ENCODE results near the gene IMPDH2. TPM values are rescaled to one million over a fixed set of nuclear protein-coding genes. Genes with fewer than 3 reads are reported as not detected.

Gene IMPDH2
- total RNA-seq, result 293 and 325 TPM in 2 replicates

DNA sequence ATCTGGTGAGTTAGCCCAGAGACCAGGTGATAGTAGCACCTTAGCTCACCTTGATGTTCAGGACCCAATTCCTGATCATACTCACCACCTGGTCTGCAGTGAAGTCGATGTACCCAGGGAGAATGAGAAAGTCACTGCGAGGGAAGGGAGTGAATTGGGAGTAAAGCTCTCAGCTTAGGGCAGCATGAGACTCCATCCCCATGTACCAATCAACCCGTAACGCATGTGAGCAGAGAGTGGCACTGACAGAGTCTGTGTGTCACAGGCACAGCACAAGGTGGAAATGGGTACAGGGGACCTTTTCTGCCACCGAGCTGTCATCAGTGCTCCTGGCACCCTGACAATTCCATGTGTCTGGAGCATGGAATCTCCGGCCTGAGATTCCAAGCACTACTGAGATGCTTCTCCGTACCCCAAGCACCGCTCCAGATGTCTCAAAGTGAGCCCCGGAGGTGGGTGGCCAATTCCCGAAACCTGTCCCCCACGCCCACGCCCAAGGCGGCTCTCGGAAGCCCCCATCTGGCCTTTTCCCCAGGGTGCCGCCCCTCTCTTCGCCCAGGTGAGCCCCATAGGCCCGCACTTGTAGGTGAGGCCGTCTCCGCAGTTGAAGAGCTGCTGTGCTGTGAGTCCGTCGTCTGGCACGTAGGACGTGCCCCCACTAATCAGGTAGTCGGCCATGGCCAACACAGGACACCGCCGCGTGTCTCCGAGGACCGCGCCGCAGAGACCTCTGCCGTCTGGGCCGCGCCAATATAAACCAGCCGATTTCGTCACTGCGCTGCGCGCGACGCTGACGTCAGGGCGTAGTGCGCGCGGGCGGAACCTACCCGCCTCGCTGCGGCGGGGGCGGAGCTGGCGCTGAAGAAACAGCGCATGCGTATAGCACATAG is at the start of gene IMPDH2:
Gene IMPDH2 (minus strand): TSS at position 726 of the 890 bp plus-strand sequence. CDS start 48 bp downstream, at position 678.

DNA sequence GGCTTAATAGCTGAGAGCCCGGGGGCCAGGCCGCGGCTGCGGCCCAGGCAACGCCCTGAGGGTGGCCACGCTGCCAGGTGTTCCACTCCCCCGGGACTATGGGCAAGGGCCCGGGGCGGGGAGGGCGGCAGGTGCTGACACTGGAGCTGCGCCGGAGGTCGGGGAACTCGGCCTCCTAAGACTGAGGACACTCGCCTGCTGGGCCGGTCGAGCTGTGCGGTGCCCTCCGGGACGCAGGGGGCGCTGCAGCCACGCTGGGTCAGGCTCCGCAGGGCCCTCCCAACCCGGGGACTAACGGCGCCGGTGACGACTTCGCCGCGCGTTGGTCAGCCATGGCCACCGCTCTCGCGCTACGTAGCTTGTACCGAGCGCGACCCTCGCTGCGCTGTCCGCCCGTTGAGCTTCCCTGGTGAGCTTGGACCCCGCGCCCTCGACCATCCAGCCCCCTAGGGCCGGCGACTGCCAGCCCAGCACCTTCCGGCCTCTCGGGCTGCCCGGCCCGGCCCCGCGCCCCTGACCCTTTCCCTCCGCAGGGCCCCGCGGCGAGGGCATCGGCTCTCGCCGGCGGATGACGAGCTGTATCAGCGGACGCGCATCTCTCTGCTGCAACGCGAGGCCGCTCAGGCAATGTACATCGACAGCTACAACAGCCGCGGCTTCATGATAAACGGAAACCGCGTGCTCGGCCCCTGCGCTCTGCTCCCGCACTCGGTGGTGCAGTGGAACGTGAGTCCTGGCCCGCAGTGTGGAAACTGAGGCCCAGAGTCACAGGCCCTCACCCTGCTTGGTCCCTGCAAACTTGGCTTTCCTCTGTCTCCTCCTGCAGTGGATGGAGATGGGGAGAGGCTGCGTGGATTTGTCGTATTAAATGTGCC is 7.1 kb downstream of the IMPDH2 start, which contains the start of gene NDUFAF3:
Gene NDUFAF3 (plus strand): TSS at position 309 of the 875 bp plus-strand sequence. CDS start 24 bp downstream, at position 333.

DNA sequence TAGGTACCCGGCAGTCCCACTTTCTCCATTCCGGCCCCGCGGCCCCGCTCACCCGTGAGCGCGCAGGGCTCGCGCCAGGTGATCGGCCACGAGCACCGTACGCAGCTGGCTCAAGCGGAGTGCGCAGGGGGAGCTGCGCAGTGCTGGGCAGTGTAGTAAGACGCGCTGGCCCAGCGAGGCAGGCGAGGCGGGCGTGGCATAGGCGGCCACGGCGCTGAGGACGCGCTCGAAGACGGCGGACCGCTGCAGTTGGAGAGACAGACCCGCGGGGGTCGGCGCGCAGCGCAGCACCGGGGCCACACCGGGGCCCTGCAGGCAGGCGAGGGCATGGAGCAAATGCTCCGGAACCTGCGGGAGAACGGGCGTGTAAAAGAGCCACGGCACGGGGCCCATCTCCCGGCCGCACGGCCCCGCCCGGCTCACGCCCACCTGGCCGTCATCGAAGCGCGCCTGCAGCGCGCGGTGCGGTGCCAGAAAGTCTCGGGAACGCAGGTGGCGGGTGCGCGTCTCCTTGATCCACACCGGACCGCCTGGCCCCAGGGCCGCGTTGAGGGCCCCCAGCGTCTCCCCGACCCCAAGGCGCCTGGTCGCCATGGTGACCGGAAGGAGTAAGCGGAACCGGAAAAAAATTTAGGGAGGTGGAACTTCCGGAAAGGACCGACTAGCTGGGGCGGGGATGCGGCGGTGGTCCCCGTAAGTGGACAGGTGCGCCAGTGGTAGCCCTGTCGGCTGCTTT is 11.1 kb downstream of the IMPDH2 start, which contains the start of gene DALRD3:
Gene DALRD3 (minus strand): TSS at position 610 of the 736 bp plus-strand sequence. CDS start 16 bp downstream, at position 594.

DNA sequence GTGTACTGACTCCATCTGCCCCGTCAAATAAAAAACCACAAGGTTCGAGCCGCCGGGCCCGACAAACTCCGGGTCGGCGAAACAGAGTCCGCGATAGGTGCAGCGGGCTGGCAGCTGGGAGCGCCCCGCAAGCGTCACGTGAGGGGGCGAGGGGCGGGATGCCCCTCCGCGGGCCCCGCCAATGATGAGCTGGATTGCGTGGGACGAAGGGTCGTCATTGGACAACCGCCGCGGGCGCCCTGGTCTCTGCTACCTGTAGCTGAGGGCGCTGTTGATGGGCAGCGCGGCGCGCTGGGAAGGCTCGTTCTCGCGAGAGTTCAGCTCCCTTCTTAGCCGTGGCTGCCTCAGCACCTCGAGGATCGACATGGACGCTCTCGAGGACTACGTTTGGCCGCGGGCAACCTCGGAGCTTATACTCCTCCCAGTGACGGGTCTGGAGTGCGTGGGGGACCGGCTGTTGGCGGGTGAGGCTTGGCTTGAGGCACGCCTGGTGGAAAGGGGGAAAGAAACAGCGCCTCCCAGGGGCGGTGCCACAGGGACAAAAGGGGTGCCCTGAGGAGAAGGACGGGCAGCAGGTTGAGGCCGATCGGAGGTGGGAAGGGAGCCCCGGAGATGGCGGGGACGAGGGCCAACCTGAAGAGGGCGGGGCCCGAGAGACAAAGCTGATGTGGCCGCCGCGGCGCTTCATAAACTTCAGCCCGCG is 22.0 kb downstream of the IMPDH2 start, which contains the start of gene WDR6:
Gene WDR6 (plus strand): TSS at position 324 of the 703 bp plus-strand sequence. CDS start 41 bp downstream, at position 365.

DNA sequence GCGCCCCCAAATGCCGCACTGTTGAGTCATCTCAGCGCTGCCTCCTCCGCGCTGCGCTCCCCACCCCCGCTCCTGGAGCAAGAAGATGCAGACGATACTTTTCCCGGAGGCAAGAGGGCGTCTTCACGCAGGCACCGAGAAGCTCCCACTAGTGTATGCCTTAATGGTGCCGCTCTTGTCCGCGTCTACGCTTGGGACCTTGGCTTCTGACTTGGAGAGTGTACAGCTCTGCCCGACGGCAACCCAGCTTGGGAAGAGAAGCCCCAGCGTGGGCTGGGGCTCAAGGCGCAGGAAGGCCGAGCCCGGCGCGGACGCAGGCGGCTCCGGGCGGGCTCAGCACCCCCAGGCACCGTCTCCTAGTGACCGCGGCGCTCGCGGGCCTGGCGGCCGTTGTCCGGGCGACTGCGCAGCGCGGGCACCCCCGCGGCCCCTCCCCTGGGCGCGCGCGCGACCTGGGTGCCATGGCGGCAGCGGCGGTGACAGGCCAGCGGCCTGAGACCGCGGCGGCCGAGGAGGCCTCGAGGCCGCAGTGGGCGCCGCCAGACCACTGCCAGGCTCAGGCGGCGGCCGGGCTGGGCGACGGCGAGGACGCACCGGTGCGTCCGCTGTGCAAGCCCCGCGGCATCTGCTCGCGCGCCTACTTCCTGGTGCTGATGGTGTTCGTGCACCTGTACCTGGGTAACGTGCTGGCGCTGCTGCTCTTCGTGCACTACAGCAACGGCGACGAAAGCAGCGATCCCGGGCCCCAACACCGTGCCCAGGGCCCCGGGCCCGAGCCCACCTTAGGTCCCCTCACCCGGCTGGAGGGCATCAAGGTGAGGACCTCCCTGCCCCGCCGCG is 39.2 kb downstream of the IMPDH2 start, which contains the start of gene P4HTM:
Gene P4HTM (plus strand): TSS at position 446 of the 840 bp plus-strand sequence. CDS start 16 bp downstream, at position 462.

Other genes starting within 250 kb of the IMPDH2 start
- 28.5 and 34.7 TPM in 2 replicates for gene PRKAR2A, start 181.5 kb downstream of the IMPDH2 start, total RNA-seq
- 24.8 and 28.2 TPM in 2 replicates for gene SLC25A20, start 130.5 kb downstream of the IMPDH2 start, total RNA-seq
- 55.4 and 59.5 TPM in 2 replicates for gene ARIH2, start 110.6 kb downstream of the IMPDH2 start, total RNA-seq
- 18.6 and 45.3 TPM in 2 replicates for gene P4HTM, start 39.2 kb downstream of the IMPDH2 start, total RNA-seq
- 65.4 and 78.0 TPM in 2 replicates for gene WDR6, start 22.0 kb downstream of the IMPDH2 start, total RNA-seq
- 73.7 and 76.4 TPM in 2 replicates for gene DALRD3, start 10.8 kb downstream of the IMPDH2 start, total RNA-seq
- 157 and 201 TPM in 2 replicates for gene NDUFAF3, start 7.3 kb downstream of the IMPDH2 start, total RNA-seq
- gene QRICH1, start 64.7 kb upstream of the IMPDH2 start, total RNA-seq, result 59.0 and 107 TPM in 2 replicates
- 328 and 334 TPM in 2 replicates for gene QARS1, start 75.4 kb upstream of the IMPDH2 start, total RNA-seq
- 44.8 and 47.3 TPM in 2 replicates for gene USP19, start 91.4 kb upstream of the IMPDH2 start, total RNA-seq
- 358 and 359 TPM in 2 replicates for gene LAMB2, start 103.7 kb upstream of the IMPDH2 start, total RNA-seq
- gene CCDC71, start 136.9 kb upstream of the IMPDH2 start, total RNA-seq, result 31.9 and 41.5 TPM in 2 replicates
- gene KLHDC8B, start 142.2 kb upstream of the IMPDH2 start, total RNA-seq, result 13.5 and 17.7 TPM in 2 replicates
- 0.71 and 1.7 TPM in 2 replicates for gene C3orf62, start 247.8 kb upstream of the IMPDH2 start, total RNA-seq